D721Med (cell line): ENCODE measurements around the gene NFAT5.

Source experiments
- DNase-seq: peaks from one replicate; pipeline ENCODE4 v3.0.0; 2011; ENCODE audit warnings: low spot score; ENCODE audit not compliant: insufficient read length
- FAIRE-seq: peaks from 2 replicates; lab custom pipeline; 2011; peaks lifted over from hg19 to GRCh38; lab: Jason Lieb, UNC
- TF ChIP-seq, protein P1 (sequence below): IDR thresholded peaks from 2 replicates; pipeline ENCODE4 v1.5.1; 2012; ENCODE audit warnings: mild to moderate bottlenecking, control low read depth; ENCODE audit not compliant: insufficient read depth; ENCODE audit errors: missing control alignments

NFAT5 gene

DNA sequence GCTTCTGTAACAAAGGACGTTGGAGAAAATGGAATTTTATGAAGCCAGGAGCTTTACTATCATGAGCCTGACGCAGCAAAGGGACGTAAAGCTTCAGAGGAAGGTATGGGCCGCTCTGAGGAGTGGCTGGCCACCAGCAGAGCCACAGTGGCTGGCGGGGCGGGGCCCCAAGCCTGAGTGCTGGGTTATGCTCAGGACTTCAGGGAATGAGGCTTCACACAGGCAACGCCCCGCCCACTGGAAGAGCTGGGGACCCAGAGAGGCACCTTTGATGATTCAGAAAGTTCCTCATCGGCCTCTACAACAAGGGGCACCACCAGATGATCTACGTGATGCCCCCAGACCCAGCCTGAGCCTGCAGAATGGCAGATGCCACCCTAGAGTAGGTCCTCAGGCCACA lies 180.2 kb downstream of the NFAT5 start:
- TF ChIP-seq, protein P1, sequence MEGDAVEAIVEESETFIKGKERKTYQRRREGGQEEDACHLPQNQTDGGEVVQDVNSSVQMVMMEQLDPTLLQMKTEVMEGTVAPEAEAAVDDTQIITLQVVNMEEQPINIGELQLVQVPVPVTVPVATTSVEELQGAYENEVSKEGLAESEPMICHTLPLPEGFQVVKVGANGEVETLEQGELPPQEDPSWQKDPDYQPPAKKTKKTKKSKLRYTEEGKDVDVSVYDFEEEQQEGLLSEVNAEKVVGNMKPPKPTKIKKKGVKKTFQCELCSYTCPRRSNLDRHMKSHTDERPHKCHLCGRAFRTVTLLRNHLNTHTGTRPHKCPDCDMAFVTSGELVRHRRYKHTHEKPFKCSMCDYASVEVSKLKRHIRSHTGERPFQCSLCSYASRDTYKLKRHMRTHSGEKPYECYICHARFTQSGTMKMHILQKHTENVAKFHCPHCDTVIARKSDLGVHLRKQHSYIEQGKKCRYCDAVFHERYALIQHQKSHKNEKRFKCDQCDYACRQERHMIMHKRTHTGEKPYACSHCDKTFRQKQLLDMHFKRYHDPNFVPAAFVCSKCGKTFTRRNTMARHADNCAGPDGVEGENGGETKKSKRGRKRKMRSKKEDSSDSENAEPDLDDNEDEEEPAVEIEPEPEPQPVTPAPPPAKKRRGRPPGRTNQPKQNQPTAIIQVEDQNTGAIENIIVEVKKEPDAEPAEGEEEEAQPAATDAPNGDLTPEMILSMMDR = no peak
- DNase-seq = no peak
- no peak for FAIRE-seq

DNA sequence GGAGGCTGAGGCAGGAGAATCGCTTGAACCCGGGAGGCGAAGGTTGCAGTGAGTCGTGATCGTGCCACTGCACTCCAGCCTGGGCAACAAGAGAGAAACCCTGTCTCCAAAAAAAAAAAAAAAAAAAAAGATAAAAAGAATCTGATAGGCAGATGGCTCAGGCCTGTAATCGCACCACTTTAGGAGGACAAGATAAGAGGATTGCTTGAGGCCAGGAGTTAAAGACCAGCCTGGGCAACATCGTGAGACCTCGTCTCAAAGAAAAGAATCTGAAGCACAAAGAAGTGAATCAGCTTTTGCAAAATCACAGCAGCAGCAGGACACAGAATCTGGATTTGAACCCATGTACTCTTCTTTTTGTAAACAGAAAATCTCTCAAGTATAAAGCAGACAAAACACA lies 181.3 kb downstream of the NFAT5 start:
- TF ChIP-seq, protein P1 = no peak
- no peak for DNase-seq
- no peak for FAIRE-seq

DNA sequence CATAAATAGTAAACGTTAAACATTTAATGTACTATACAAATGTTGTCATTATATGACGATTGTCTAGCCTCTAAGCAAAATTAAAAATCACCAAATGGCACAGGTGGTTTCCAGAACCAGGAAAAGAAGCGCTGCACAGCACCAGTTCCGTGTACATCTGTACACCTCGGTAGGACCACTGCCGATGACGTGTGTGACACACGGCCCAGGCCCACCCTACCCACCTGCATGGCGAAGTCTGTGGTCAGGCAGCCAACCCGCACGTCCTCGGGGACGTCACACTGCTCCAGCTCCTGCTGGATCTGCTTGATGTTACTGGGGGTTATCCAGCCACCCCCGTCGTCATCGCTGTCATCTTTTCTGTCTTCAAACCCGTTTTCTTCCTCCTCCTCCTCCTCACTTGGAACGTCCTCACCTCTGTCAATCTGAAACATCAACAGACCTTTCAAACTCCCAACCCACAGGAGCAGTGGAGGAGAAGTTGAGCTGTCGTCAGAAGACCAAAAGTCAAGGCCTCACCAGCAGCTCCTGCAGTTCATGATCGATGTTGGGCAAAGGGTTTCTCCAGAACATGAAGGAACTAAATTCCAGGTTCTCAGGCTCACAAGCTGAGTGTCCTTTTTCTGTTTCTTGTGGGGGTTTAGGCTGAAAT lies 183.1 kb downstream of the NFAT5 start:
- DNase-seq (no peak), FAIRE-seq (no peak)
- TF ChIP-seq, protein P1 = no peak

DNA sequence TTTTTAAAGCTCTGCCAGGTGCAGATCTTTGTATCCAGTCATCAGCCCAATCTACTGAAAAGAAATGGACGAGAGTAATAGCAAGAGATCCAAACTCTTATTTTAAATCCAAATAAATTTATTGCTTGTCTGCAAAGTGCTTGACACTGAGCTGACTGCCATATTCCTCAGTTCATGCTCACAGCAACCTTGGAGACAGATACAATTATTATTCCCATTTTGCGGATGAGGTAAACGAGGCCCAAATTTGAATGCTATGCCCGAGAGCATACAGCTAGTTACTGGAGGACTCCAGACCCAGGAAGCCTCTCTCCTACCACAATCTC lies 188.3 kb downstream of the NFAT5 start:
- DNase-seq (no peak), FAIRE-seq (no peak)
- TF ChIP-seq, protein P1 = no peak
